HepG2 (cell line): ENCODE data around the gene NBL1. TPM values are rescaled to one million over a fixed set of nuclear protein-coding genes. Genes with fewer than 3 reads are reported as not detected.

ENCODE experiments used
- CBX5 ChIP-seq: sonication (generic); formaldehyde crosslinking; IDR thresholded peaks from 2 replicates; pipeline ENCODE4 v1.4.0; 2020; ENCODE audit warnings: missing genetic modification reagents, borderline replicate concordance
- CEBPZ ChIP-seq: IDR thresholded peaks from 2 replicates; pipeline ENCODE4 v1.6.1; 2012; ENCODE audit warnings: low read length, improper control_type of control experiment
- GATA4 ChIP-seq: sonication (generic); IDR thresholded peaks from 2 replicates; pipeline ENCODE4 v1.6.1; 2016; ENCODE audit warnings: antibody characterized with exemption, low read depth, borderline replicate concordance
- HNRNPH1 ChIP-seq: fragments of 200-400 bp; formaldehyde crosslinking; optimal IDR thresholded peaks from 2 replicates; pipeline ENCODE3; 2017; ENCODE audit warnings: mild to moderate bottlenecking, low read depth, low read length
- JARID2 ChIP-seq: sonication (generic); formaldehyde crosslinking; IDR thresholded peaks from 2 replicates; pipeline ENCODE4 v1.8.1; 2023; ENCODE audit warnings: missing genetic modification reagents, inconsistent platforms; ENCODE audit not compliant: insufficient replicate concordance
- MIER3 ChIP-seq: IDR thresholded peaks from 2 replicates; pipeline ENCODE4 v1.6.1; 2016; ENCODE audit warnings: missing compliant biosample characterization, borderline replicate concordance
- MNT ChIP-seq: fragments of 450-650 bp; IDR thresholded peaks from 2 replicates; pipeline ENCODE4 v1.6.1; 2016
- PBX3 ChIP-seq: sonication (generic); formaldehyde crosslinking; IDR thresholded peaks from 2 replicates; pipeline ENCODE4 v1.8.1; 2023; ENCODE audit warnings: missing genetic modification reagents, inconsistent platforms, borderline replicate concordance
- RBM39 ChIP-seq: fragments of 200-400 bp; formaldehyde crosslinking; IDR thresholded peaks from one replicate; pipeline ENCODE4 v1.6.1; 2018; ENCODE audit warnings: antibody characterized with exemption, mild to moderate bottlenecking, low read depth, low read length; ENCODE audit not compliant: poor library complexity, severe bottlenecking
- TBX3 ChIP-seq: fragments of 450-650 bp; IDR thresholded peaks from 2 replicates; pipeline ENCODE4 v1.6.1; 2017; ENCODE audit warnings: antibody characterized with exemption, mild to moderate bottlenecking, inconsistent platforms, borderline replicate concordance
- TMF1 ChIP-seq: sonication (generic); formaldehyde crosslinking; IDR thresholded peaks from 2 replicates; pipeline ENCODE4 v1.8.1; 2022; ENCODE audit warnings: low read depth, missing genetic modification reagents
- ZMAT3 ChIP-seq: sonication (generic); formaldehyde crosslinking; conservative IDR thresholded peaks from 2 replicates; pipeline ENCODE4 v1.7.0; 2021; ENCODE audit warnings: missing genetic modification reagents
- ZNF12 ChIP-seq: sonication (generic); formaldehyde crosslinking; IDR thresholded peaks from 2 replicates; pipeline ENCODE4 v1.5.0; 2020; ENCODE audit warnings: missing genetic modification reagents
- ZNF468 ChIP-seq: sonication (generic); formaldehyde crosslinking; IDR thresholded peaks from 2 replicates; pipeline ENCODE4 v1.8.0; 2022; ENCODE audit warnings: mild to moderate bottlenecking, moderate library complexity, missing genetic modification reagents
- ZNF589 ChIP-seq: sonication (generic); formaldehyde crosslinking; conservative IDR thresholded peaks from 2 replicates; pipeline ENCODE4 v1.8.0; 2022; ENCODE audit warnings: mild to moderate bottlenecking, moderate library complexity, missing genetic modification reagents
- ZNF646 ChIP-seq: sonication (generic); formaldehyde crosslinking; IDR thresholded peaks from 2 replicates; pipeline ENCODE4 v1.9.0; 2021; ENCODE audit warnings: mild to moderate bottlenecking, missing genetic modification reagents
- polyA plus RNA-seq, 8 experiments: library from polyadenylated mRNA; depleted of rRNA in 3 of 8; stranded (reverse) in 7 of 8; unstranded in 1 of 8; fragments of >200 nt; fragmentation: Illumina TruSeq in 4 of 8; extraction: Trizol in 4 of 8; gene quantifications; 2 replicates each; pipeline versions ENCODE4 v1.2.1 to v1.2.3, GENCODE V29; 2011 to 2016; ENCODE audit warnings: low read depth in 4 of 8, missing spikeins in 1 of 8, mixed read lengths in 1 of 8; ENCODE audit not compliant: insufficient read depth in 1 of 8
- total RNA-seq, 5 experiments: library from RNA; depleted of rRNA; stranded (reverse); fragments of >200 nt; fragmentation: Illumina TruSeq; extraction: Trizol; gene quantifications; 2 replicates each; pipeline ENCODE4 v1.2.3, GENCODE V29; 2016; ENCODE audit warnings: low read depth in 1 of 5

The NBL1 gene
- total and polyA plus RNA-seq, 2 of the 13 experiments (the other 11 are each of a cell fraction or from before 2014, with no cell fraction given) = 2.7 to 13.8 TPM

GRCh38 chr1:19619697-19620384 lies 24.3 kb upstream of the NBL1 start (continued):
- TF ChIP-seq CEBPZ (no peak), JARID2 (CRISPR knock-in tag) (no peak), ZNF589 (CRISPR knock-in tag) (no peak), GATA4 (0 out of 2 replicates have a peak, but pooled peaks have one; percentile 46), PBX3 (CRISPR knock-in tag) (no peak), ZNF468 (no peak), CBX5 (CRISPR knock-in tag) (no peak), TMF1 (CRISPR knock-in tag) (no peak), TBX3 (peak; percentile 94), ZNF646 (no peak), HNRNPH1 (no peak), MIER3 (CRISPR knock-in tag) (peak; percentile 82; the same call in 1 of the 2 replicates), MNT (peak; percentile 69), ZMAT3 (0 out of 2 replicates have a peak, but pooled peaks have one; percentile 38), ZNF12 (CRISPR knock-in tag) (peak; percentile 58; the same call in 1 of the 2 replicates), RBM39 (no peak)
